ENCODE results near the gene OR2T35.
"Not testable (repeated sequence)": the region's sequence is repeated elsewhere in the genome, so short reads cannot be mapped to it uniquely, and the experiment has no call there.

DNA sequence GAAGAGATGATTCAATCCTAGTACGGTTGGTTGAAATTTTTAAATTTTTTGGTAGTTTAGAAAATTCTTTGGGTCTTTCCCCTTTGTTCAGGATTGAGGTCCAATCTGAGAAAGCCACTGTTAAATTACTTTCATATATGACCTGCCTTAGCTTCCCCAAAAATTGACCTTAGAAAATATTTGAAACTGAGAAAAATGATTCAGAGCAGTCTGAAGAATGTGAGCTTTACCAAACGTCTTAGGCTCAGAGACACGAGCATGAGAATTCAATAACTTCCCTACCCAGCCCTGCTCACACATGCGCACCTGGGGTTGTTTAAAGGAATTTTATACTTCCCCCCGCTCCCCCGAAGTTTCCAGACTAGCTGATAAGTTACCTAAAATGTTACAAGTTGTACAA, 11.7 kb upstream of the OR2T35 start:
- TF ChIP-seq, protein P1, sequence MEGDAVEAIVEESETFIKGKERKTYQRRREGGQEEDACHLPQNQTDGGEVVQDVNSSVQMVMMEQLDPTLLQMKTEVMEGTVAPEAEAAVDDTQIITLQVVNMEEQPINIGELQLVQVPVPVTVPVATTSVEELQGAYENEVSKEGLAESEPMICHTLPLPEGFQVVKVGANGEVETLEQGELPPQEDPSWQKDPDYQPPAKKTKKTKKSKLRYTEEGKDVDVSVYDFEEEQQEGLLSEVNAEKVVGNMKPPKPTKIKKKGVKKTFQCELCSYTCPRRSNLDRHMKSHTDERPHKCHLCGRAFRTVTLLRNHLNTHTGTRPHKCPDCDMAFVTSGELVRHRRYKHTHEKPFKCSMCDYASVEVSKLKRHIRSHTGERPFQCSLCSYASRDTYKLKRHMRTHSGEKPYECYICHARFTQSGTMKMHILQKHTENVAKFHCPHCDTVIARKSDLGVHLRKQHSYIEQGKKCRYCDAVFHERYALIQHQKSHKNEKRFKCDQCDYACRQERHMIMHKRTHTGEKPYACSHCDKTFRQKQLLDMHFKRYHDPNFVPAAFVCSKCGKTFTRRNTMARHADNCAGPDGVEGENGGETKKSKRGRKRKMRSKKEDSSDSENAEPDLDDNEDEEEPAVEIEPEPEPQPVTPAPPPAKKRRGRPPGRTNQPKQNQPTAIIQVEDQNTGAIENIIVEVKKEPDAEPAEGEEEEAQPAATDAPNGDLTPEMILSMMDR (IDR thresholded peaks at IDR 0.05; ENCODE audit: insufficient read depth, low read length, poor library complexity, severe bottlenecking), result not testable (repeated sequence)
- not testable (repeated sequence) for TF ChIP-seq EZH2phosphoT487 (conservative IDR thresholded peaks at IDR 0.05; ENCODE audit: low read length)

Measured in SU-DHL-6 (cell line).